ENCODE measurements around the gene DCLRE1B.

The DCLRE1B gene

DNA sequence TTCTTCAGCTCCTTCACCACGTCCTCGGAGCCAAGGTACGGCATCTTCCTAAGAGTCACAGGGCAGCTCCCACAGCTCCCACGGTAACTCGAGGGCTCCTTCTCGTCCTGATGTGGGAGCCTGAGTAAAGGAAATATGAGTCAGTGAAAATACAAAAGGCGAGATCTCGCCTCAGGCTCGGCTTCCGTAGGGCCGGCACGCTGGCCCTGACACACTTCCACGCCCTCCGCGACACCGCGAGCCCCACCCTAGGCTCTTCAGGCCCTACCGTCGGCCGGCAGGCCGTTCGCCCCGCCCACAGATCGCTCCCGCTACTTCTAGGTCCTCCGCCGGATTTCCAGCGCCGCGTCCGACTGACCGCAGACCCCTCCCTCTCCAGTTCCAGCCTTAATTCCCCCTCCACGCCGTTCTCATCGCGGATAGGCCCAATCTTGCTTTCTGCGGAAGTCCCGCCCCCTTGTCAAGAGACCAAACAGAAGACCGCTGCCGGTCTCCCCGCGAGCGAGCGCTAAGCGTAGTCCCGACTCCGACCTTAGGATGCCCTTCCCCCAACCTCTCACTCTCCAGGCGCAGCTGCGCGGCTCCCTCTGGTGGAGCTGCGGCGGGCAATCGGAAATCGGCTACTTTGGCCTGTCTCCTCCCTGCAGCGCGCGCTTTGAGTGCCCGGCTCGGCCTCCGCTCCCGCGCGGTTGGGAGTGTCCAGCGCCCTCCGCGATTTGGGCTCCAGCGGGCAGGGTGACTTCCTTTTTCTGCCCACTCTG, at the start of gene DCLRE1B, which contains the start of gene AP4B1:
TSS of gene DCLRE1B (plus strand) at position 653 of the 761 bp plus-strand sequence. CDS start 261 bp downstream, outside the sequence.
TSS of gene AP4B1 (minus strand) at position 126 of the 761 bp plus-strand sequence. CDS start at position 44, 82 bp downstream.
- DNase-seq (ENCODE audit: low spot score): peak; percentile 99

DNA sequence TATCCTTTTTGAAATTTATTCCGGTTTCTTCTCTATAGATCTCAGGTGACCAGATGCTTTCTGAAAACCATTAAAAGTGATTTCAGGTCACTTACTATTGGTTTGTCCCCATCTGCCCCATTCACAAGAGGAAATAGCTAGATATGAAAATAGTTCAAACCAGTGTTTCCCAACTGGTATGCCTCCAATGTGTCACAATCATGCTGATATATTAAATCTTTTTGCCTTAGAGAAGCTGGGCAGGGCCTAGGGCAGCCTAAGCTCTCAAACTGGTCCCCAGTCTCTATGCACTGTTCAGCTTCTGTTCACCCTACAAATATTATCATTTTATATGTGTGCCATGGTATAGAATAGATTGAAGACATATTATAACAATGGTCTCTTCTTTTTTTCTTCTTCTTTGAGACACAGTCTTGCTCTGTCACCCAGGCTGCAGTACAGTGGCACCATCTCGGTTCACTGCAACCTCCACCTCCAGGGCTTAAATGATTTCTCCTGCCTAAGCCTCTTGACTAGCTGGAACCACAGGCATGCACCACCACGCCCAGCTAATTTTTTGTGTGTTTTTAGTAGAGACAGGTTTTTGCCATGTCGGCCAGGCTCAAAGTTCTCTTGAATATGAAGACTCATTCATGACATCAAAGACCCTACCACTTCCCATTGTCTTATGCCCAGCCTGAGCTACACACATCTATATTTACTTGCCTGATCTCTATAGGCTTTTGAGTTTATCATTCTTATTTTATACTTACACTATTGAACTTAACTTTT, 49.3 kb upstream of the DCLRE1B start:
- DNase-seq (ENCODE audit: low spot score): no peak

DNA sequence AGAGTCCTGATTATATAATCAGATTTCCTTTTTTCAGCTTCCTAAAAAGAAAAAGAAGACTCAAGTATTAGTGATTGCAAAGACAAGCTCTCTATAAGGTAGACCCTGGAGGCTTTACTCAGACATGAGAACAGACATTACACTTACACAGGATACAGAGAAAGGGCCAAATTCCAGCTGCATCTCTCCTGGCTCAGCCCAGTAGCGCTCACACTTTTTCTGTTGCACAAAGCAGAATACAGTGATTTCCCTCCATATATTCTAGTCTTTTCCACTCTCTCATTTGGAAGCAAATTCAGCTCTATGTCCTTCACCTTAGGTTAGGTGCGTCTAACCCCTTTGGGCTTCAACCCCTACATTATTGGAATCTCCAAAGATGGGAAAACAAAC, 48.7 kb upstream of the DCLRE1B start:
- DNase-seq (ENCODE audit: low spot score): no peak

DNA sequence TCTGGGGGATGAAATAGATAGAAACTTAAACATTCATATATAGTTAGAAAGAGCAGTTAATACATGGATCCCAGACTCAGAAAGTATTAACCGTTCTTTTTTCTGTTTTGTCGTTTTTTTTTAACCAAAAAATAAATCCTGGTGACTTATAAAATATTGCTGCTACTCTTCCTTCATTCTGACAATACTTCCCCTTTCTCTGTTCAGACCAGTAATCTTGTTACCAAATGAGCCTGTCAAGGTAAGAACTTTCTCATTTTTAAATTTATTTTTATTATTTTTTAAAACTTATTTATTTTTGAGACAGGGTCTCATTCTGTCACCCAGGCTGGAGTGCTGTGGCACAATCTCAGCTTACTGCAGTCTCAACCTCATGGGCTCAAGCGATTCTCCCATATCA, 47.4 kb upstream of the DCLRE1B start:
- DNase-seq (ENCODE audit: low spot score): no peak

DNA sequence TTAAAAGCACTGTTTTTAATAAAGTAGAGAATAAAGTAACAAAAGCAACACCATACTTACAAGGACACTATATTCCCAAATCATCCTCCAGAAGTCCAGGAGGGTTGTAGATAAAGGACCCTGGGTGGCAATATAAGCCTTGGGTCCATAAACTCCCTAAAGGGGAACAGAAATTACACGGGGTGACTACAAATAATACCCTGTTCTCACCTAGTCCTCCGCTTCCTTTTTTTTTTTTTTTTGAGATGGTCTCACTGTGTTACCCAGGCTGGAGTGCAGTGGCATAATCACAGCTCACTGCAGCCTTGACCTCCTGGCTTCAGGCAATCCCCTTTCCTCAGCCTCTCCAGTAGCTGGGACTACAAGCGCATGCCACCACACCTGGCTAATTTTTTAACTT, 46.7 kb upstream of the DCLRE1B start:
- no peak for DNase-seq (ENCODE audit: low spot score)

DNA sequence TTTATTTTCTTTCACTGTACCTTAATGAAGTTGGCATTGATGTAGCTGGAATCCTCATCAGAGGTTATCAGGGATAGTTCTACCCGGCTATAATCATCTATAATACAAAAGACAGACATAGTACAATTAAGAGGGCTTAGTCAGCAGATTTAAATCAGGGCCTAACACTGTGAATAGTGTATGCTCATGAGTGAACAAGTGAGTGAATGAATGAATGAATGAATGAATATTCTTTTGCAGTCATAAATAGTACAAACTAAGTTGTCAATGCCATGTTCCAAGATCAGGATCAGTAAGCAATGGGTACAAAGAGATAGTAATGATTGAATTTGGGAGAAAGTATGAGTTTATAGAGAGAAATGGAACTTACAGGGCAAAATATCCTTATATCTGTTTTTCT, 46.1 kb upstream of the DCLRE1B start:
- DNase-seq (ENCODE audit: low spot score): no peak

DNA sequence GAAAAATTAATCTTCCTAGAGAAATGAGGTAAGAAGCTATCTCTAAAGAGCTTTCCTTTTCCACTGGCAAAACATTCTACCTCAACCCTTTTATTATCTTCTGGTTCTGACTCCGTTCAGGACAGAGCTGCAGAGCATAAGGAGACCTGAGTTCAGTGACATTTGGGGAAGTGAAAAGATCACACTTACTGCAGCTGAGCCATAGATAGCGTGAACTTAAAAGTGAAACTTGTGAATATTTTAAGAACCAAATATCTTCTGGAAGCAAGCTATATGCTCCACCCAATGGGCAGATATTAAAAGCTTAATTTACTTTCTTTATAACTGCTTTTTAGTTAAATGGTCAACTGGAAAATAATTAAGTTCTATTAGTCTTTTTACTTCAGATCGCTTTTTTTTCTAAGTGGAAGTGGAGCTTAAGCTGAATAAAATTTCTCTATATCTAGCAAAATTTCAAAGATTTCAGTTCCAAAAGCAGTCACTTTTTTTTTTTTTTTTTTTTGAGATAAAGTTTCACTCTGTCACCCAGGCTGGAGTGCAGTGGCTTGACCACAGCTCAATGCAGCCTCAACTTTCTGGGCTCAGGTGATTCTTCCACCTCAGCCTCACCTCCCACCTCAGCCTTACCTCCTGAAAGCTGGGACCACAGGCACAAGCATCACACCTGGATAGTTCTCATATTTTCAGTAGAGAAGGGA, 45.5 kb upstream of the DCLRE1B start:
- no peak for DNase-seq (ENCODE audit: low spot score)

DNA sequence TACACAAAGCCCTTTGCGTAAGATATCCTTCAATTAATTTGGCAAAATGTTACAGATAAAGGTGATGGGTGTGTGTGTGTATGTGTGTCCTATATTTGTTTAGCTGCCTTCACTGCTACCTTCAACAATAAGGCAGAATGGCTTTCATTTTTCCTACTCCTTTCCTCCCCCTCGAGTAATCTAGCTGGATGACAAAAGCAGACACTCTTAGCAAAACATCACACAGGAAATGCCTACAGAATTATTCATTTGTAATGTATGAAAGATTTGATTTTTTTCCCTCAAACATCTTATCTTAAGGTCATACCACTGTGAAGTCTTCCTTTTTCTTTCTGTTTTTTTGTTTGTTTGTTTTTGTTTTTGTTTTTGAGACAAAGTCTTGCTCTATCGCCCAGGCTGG, 44.2 kb upstream of the DCLRE1B start:
- DNase-seq (ENCODE audit: low spot score): no peak

DNA sequence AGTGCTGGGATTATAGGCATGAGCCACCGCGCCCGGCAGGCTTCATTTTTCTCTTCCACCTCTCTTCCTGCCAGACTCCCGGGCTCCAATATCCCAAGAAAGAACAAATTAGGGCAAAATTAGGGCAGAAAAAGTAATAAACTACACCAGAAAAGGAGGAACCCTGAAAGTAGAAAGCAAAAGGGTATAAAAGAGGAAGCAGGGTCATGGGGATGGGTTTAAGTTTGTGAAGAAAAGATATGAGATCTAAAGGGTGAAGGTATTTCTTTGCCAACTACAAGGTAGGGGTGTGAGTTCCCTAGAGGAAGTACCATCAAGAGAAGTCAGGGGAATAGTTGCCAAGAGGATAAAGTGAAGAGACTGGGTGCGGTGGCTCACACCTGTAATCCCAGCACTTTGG, 43.5 kb upstream of the DCLRE1B start:
- no peak for DNase-seq (ENCODE audit: low spot score)

DNA sequence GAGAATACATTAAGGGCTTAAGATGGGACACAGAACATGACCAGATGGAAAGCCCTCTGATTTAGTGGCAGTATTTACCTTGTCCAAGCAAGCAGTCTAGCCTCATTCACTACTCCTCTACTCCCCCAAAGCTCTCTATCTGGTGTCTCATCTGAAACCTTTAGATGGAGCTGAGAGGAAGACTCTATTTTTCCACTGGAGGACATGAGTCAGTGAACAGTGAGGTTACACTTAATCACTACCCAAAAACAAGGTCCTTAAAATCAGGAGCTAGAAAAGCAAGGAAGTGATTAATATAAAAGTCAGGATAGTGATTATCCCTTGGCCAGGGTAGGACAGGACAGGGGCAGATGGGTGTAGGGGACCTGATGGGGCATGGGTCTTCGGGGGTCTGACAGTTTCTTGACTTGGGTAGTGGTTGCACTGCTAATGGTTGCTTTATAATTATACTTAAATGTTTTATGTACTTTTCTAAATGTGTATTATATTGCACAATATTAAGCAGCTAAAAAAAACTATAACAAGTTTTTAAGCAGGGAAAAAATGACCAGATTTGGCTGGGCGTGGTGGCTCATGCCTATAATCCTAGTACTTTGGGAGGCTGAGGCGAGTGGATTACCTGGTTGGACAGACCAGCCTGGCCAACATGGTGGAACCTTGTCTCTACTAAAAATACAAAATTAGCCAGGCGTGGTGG, 36.6 kb upstream of the DCLRE1B start:
- DNase-seq (ENCODE audit: low spot score): no peak

DNA sequence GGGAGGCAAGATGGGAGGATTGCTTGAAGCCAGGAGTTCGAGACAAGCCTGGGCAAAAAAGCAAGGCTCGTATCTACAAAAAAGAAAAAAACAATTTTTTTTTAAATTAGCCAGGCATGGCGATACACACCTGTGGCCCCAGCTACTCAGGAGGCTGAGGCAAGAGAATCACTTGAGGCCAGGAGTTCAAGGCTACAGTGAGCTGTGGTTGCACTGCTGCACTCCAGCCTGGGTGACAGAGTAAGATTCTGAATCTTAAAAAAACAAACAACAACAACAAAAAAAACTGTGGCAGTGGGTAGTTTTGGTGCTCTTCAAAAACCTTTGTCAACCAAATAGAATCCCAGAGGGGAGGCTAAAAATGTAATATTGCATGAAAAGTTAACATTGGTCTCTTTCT, 34.3 kb upstream of the DCLRE1B start:
- DNase-seq (ENCODE audit: low spot score): no peak

DNA sequence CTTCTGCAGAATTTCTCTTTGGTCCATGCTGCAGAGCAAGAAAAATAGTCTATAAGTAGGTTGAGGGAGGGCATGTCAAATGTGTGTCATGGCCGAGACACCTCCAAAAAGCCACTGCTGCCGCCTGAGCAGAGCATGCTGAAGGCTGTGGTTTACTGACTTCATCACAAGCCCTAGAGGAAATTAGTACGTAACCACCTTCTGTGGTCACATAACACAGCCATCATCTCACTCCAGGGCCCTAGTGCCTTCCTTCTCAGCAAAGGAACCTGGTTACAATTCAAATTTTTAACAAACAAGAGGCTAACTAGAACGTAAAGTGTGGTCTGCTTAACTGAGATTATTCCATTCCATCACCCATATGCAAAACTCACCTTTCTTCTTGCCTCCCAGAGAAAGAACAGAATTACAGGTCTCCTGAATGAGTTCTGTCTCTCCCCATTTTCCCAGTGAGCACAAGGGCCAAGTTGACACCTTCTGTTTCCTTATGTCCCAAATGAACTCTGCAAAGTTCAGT, 33.5 kb upstream of the DCLRE1B start, which contains the start of gene PTPN22:
TSS of gene PTPN22 (minus strand) at position 116 of the 517 bp plus-strand sequence.
- no peak for DNase-seq (ENCODE audit: low spot score)

DNA sequence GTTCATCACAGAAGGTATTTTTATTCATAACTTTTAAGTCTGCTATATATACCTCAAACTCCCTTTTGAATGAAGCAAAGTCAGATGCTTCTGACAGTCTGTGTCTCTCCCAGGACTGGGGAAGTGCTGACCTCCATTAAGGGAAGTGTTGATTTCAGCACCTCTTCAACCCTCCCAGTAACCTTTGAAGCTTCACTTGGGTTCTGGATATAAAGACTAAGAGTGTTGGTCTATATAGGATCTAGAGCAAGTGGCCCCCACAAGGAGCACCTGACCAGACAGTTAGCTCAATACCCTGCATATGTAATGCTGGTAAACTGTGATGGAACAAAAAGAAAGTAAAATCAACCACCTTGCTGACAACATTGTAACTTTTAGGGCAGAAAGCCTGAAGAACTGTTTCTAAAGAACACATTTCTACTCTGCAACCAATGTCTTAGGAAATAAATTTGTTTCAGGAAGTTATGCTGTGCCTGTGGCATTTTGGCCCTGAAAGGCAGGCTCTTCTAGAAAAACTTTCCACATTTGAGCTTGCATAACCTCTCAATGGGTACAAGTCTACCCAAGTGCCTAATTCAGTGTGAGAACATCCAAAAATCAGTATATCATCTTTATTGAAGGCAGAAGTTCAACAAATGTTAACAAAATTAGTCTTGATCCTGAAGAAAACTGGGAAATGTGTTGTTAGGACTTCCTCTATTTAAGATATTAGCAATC, 32.7 kb upstream of the DCLRE1B start:
- no peak for DNase-seq (ENCODE audit: low spot score)

DNA sequence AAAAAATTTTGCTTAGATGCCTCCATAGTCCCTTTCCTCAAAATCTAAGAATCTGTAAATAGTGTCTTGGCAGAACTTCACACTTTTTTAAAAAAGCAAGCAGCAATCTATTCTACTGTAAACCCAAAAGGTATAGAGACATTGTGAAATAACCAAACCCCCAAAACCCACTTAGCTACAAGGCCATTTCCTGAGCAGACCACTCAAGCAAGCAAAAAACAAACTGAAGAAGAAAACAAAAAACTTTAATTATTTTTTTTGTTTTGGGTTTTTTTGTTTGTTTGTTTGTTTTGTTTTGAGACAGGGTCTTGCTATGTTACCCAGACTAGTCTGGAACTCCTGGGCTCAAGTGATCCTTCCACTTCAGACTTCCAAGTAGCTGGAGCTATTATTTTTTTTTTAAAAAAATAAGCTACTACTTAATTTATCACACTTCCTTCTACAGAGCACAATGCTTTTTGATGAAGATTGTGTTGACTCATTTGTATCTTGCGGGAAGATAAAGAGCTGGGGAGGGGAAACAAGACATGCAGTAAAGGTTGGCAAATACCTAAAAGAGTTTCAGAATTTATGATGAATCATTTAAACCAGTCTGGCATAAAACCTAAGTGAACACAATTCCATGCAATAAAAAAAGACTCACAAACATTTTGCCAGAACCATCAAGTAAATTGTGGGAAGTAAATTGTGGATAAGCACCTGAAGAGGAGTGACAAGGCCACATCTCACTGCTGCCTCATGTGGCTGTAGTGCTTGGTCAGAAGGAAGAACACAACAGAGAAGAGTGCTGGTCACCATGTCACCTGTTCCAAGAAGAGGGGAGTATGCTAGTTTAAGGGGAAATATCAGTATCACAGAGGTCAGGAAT, 30.9 kb upstream of the DCLRE1B start:
- no peak for DNase-seq (ENCODE audit: low spot score)

DNA sequence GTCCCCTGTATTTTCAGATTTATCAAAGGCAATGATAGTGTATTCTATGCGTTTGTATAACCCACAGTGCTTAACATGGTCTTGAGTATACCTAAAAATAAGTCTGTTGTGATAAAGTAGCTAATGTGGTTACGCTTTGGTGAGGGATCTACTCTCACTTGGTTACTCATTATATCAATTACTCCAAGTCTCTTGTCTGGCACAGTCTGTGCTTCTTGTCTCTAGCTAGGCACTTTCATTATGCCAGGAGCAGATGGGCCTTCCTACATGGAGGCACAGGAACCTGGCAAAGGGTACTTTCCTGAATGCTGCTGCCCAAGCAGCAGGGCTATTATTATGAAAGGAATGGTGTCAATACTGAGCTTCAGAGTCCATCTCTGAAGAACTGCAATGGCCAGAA, 29.4 kb upstream of the DCLRE1B start:
- no peak for DNase-seq (ENCODE audit: low spot score)

DNA sequence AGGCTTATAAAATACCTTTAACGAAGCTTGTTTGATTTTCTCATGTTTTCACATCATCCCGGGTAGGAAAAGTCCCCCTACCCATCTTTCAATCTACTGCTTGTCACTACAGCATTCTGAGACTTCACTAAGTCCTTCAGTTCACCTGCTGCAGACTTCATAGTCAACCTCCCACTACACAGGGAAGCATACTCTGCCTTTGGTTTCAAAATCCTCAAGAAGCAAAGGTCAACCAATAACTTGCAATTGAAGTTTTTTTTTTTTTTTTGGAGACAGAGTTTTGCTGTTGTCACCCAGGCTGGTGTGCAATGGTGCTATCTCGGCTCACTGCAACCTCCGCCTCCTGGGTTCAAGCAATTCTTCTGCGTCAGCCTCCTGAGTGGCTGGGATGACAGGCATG, 28.9 kb upstream of the DCLRE1B start:
- DNase-seq (ENCODE audit: low spot score): no peak

DNA sequence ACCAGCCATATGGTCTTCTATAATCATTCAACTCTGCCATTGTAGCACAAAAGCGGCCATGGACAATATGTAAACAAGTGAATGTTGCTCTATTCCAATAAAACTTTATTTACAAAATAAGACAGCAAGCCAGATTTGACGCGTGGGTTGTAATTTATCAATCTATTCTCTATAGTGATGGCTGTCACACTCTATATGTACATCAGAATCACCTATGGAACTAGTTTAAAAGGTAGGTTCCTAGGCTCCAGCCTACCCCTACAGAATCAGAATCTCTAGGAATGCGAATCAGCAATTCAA, 25.4 kb upstream of the DCLRE1B start:
- DNase-seq (ENCODE audit: low spot score): no peak

DNA sequence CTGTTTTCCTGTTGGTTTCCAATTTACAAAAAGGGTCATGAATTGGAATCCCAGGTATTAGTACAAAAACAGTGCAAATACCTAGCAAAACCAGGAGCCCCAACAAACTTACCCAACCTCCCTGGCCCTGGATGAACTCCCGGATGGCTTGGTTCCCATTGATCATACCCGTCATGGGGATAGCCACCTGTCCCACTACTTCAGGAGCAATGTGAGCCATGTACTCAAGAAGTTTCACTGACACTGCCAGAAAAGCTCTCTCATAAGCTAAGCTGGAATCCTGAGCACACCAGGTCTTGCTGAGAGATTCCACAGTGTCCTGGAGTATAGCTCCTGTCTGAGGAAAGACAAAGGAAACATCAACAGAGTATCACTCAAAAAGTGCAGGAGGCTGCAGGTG, 23.5 kb upstream of the DCLRE1B start:
- DNase-seq (ENCODE audit: low spot score): no peak

DNA sequence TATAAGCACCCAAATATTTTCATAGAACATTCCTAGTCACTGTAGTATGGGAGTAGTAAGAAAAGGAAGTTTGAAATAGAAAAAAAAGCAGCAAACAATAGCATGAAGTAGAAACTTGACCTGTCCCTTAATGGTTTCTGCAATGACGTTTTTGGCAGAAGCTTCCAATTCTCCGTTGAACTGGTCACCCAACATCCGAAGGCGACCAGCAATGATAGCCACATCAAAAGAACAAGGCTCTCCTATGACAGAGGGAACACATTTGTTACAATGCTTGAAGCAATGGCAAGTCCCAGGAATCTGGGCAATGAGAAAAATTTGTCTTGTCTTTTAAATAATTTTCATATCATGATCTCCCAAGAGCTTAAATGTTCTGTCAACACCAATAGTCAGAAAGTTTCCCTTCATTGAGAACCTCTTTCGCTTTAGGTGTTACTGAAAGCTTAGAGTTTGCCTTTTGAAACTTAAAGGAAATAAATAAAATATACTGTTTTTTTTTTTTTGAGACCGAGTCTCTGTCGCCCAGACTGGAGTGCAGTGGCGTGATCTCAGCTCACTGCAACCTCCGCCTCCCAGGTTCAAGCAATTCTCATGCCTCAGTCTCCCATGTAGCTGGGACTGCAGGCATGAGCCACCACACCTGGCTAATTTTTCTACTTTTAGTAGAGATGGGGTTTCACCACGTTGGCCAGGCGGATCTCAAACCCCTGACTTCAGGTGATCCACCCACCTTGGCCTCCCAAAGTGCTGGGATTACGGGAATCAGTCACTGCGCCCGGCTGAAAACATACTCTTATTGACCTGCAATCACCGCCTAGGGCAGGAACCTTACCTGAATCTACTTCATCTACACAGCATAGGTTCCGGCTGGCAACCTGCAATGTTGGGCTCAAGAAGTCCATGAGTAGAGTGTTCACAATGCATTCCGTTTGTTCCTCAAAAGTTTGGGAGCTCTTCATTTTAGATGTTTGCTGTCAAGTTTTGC, 18.4 kb upstream of the DCLRE1B start:
- no peak for DNase-seq (ENCODE audit: low spot score)

Data from putamen (tissue), 1 donor.